ENCODE measurements around the gene CNN2.

- no peak for TF ChIP-seq CTCF (IDR thresholded peaks at IDR 0.05; ENCODE audit: low read depth, low read length, missing input control)
- no peak for TF ChIP-seq RAD21 (IDR thresholded peaks at IDR 0.05)
- no peak for TF ChIP-seq YY1 (IDR thresholded peaks at IDR 0.05)
- TF ChIP-seq TAF1 (conservative IDR thresholded peaks at IDR 0.05): no peak
- TF ChIP-seq REST (IDR thresholded peaks at IDR 0.05): no peak
- no peak for TF ChIP-seq EGR1 (IDR thresholded peaks at IDR 0.05; ENCODE audit: low read depth in 2 of 2)
- no peak for TF ChIP-seq HNF4A (conservative IDR thresholded peaks at IDR 0.05)
- TF ChIP-seq ATF3 (IDR thresholded peaks at IDR 0.05): no peak
- TF ChIP-seq NR2F2 (IDR thresholded peaks at IDR 0.05): no peak
Observed at GRCh38 chr19:1055886-1056620, 29.6 kb downstream of the CNN2 start.

Measured in liver (tissue), 3 donors.